ENCODE results near the gene TMC7. TPM values are rescaled to one million over a fixed set of nuclear protein-coding genes. Genes with fewer than 3 reads are reported as not detected.

The TMC7 gene
- total and polyA plus RNA-seq, 2 experiments from 2014 or later = 0.54 to 1.4 TPM

DNA sequence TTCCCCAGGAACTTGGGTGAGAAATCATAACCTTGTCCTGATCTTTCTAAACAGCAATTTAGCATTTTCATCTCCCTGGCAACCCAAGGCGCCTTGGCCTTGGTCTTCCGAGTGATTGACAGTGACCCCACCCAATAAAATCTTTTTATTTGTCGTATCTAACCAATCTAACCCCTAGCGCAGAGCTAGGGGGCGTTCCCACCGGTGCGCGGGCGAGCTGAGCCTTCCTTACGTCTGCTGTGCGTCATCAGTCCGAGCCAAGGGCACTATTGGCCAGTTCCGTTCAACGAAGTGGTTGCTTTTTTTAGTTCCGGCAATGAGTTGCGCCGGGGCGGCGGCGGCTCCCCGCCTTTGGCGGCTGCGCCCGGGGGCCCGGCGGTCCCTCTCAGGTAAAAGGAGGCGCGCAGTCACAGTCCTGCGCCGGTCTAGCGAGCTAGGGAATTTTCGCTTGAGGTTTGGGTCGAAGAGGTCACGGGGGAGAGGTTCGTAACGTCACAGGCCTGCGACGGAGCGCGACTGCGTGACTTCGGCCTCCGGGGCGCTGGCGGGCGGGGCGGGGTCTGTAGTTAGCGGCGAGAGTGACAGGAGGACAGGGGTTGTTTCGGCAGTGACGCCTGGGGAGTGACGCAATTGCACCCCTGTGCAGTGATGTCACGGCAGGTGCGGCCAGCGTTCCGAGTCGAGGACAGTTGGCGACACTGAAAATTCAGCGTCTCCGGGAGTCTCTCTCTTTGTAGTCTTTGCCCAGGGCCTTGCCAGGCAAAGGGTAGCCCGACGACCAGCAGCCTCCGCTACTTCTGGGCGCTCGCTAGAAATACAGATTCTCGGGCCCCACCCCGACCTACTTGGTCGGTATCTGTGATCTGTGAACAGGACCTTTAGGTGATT is 83.9 kb downstream of the TMC7 start, which contains the start of gene COQ7:
TSS of gene COQ7 (plus strand) at position 266 of the 888 bp plus-strand sequence. CDS start at position 317, 51 bp downstream.
- WGBS, 2 experiments (ENCODE audit: low coverage in 1 of 2, low lambda C conversion rate in 2 of 2, missing lambda C conversion rate in 2 of 2) = 1% methylated on average over 56 to 68 of the region's 68 CpGs
- TF ChIP-seq EZH2 (IDR thresholded peaks at IDR 0.05; ENCODE audit: insufficient read depth, poor library complexity, severe bottlenecking) (no peak), EZH2phosphoT487 (IDR thresholded peaks at IDR 0.05; ENCODE audit: insufficient read depth, low read depth) (no peak)
- in situ Hi-C loops (cut with MboI) = no loop called here
- peak within 1 kb of the TSS; percentile 98 for H3K4me2 ChIP-seq (ENCODE audit: unreplicated experiment)
- H3K4me3 ChIP-seq = peak within 1 kb of the TSS; percentile 90
- no peaks in the 10 kb centered on the region for H3K36me3 ChIP-seq (ENCODE audit: low read depth)
- no peaks in the 10 kb centered on the region for H3K9me3 ChIP-seq (ENCODE audit: low read depth)
- peak within 1 kb of the TSS; percentile 98 for H3K9ac ChIP-seq
- DNase-seq = peak; percentile 100
- no peaks in the 10 kb centered on the region for H3K9me2 ChIP-seq (ENCODE audit: insufficient read depth)
- H3K27ac ChIP-seq = peak within 1 kb of the TSS; percentile 99
- peak within 1 kb of the TSS; percentile 91 for H2AFZ ChIP-seq
- H3K4me1 ChIP-seq (ENCODE audit: insufficient read depth) = peaks cover 9% of the 10 kb centered on the region; the same call in 1 of the 2 replicates
- H3K27me3 ChIP-seq (replicated peaks; ENCODE audit: insufficient read depth) = no peaks in the 10 kb centered on the region
- H3F3A ChIP-seq (ENCODE audit: insufficient read depth) = no peaks in the 10 kb centered on the region
- H4K20me1 ChIP-seq (ENCODE audit: insufficient read depth) = no peaks in the 10 kb centered on the region
- peaks cover 11% of the 10 kb centered on the region for H3K79me2 ChIP-seq (ENCODE audit: insufficient read depth)

DNA sequence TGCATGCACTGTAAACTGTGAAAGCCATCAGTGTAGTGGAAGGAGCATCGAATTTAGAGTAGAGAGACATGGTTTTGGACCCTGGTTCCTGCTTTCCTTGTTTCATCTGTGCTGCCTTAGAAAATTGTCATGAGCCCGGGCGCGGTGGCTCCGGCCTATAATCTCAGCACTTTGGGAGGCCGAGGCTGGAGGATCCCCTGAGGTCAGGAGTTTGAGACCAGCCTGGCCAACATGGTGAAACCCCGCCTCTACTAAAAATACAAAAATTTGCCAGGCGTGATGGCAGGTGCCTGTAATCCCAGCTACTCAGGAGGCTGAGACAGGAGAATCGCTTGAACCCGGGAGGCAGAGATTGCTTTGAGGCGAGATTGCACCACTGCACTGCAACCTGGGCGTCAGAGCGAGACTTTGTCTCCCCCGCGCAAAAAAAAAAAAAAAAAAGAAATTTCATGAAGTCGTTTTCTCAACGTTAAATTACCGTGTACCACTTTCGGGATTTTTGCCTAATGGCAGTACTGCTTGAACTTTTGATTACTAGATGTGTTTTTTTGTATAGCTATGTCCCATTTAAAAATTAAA is 84.6 kb downstream of the TMC7 start:
- no peak for DNase-seq
- peak overlapping the region; percentile 99 for H3K27ac ChIP-seq
- no peaks in the 10 kb centered on the region for H3F3A ChIP-seq (ENCODE audit: insufficient read depth)
- no peaks in the 10 kb centered on the region for H3K27me3 ChIP-seq (replicated peaks; ENCODE audit: insufficient read depth)
- H3K9me3 ChIP-seq (ENCODE audit: low read depth) = no peaks in the 10 kb centered on the region
- no peaks in the 10 kb centered on the region for H3K9me2 ChIP-seq (ENCODE audit: insufficient read depth)
- H3K4me2 ChIP-seq (ENCODE audit: unreplicated experiment) = peak overlapping the region; percentile 98
- H2AFZ ChIP-seq = peak overlapping the region; percentile 91
- in situ Hi-C loops (cut with MboI) = no loop called here
- H3K9ac ChIP-seq = peak overlapping the region; percentile 98
- H3K4me1 ChIP-seq (ENCODE audit: insufficient read depth) = peaks cover 9% of the 10 kb centered on the region; the same call in 1 of the 2 replicates
- H3K36me3 ChIP-seq (ENCODE audit: low read depth) = no peaks in the 10 kb centered on the region
- H4K20me1 ChIP-seq (ENCODE audit: insufficient read depth) = no peaks in the 10 kb centered on the region
- no peak for TF ChIP-seq EZH2 (IDR thresholded peaks at IDR 0.05; ENCODE audit: insufficient read depth, poor library complexity, severe bottlenecking)
- TF ChIP-seq EZH2phosphoT487 (IDR thresholded peaks at IDR 0.05; ENCODE audit: insufficient read depth, low read depth) = no peak
- H3K79me2 ChIP-seq (ENCODE audit: insufficient read depth) = peaks cover 11% of the 10 kb centered on the region
- peak overlapping the region; percentile 90 for H3K4me3 ChIP-seq
- WGBS, 2 experiments (ENCODE audit: low coverage in 1 of 2, low lambda C conversion rate in 2 of 2, missing lambda C conversion rate in 2 of 2) = 33 to 37% methylated on average over 19 of the region's 19 CpGs

DNA sequence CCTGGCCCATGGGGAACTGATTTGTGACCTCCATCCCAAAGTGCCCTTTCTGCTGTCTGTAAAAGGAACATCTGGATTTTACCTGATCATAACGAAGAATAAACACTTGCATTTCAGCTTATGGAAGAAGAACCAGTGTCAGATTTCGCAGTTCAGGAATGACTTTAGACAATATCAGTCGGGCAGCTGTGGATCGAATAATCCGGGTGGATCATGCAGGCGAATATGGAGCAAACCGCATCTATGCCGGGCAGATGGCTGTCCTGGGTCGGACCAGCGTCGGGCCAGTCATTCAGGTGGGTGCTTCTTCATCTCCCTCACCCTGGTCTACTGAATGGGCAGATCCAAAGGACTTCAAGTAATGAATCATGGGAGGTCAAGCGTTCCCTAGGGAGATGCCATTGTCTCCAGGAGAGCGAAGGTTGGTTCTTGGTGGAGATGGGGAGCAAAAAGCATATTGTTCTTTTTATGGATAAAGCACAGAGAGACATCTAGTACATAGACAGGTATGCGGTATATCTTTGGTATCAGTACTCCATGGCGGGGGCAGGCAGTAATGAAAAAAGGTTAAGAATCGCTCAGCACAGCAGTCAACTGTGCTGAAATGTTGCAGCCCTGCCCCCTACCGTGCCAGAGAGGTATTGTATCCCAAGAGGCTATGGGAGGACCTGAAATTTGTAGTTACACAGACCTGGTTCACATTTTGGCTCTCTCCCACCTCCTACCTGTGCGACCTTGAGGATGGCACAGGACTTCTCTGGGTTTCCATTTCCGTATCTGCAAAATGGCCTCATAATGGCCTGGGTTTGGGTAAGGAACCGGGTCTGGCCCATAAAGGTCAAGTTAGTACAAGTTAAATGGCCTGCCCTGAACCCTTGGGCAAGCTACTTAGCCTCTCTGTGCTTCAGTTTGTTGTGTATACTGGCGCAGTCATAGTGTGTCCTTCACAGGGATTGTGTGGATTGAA is 88.4 kb downstream of the TMC7 start:
- H3K4me2 ChIP-seq (ENCODE audit: unreplicated experiment) = no peak overlapping the region
- H3K4me3 ChIP-seq = no peak overlapping the region
- no peaks in the 10 kb centered on the region for H4K20me1 ChIP-seq (ENCODE audit: insufficient read depth)
- H3K79me2 ChIP-seq (ENCODE audit: insufficient read depth) = peaks cover 11% of the 10 kb centered on the region
- H3K27ac ChIP-seq = no peak overlapping the region
- 0 out of 2 replicates have a peak, but pooled peaks cover 4% of the 10 kb centered on the region for H3K36me3 ChIP-seq (ENCODE audit: low read depth)
- H3K9me3 ChIP-seq (ENCODE audit: low read depth) = no peaks in the 10 kb centered on the region
- WGBS, 2 experiments (ENCODE audit: low coverage in 1 of 2, low lambda C conversion rate in 2 of 2, missing lambda C conversion rate in 2 of 2) = 74 to 77% methylated on average over 21 of the region's 21 CpGs
- H3K27me3 ChIP-seq (replicated peaks; ENCODE audit: insufficient read depth) = no peaks in the 10 kb centered on the region
- TF ChIP-seq EZH2 (IDR thresholded peaks at IDR 0.05; ENCODE audit: insufficient read depth, poor library complexity, severe bottlenecking) (no peak), EZH2phosphoT487 (IDR thresholded peaks at IDR 0.05; ENCODE audit: insufficient read depth, low read depth) (no peak)
- no peaks in the 10 kb centered on the region for H3K9me2 ChIP-seq (ENCODE audit: insufficient read depth)
- peak; percentile 72 for DNase-seq
- peaks cover 9% of the 10 kb centered on the region; the same call in 1 of the 2 replicates for H3K4me1 ChIP-seq (ENCODE audit: insufficient read depth)
- no peak overlapping the region for H3K9ac ChIP-seq
- in situ Hi-C loops (cut with MboI) = loop anchor here (5.0 kb wide), 1 partner anchor 90 kb away; the partner anchor contains the start of gene TMC7
- H2AFZ ChIP-seq = no peak overlapping the region
- H3F3A ChIP-seq (ENCODE audit: insufficient read depth) = no peaks in the 10 kb centered on the region

All from GM23248 (cell line).